H9 (cell line): Measurements from ENCODE around the gene ARFGAP1. TPM values are rescaled to one million over a fixed set of nuclear protein-coding genes. Genes with fewer than 3 reads are reported as not detected.
A peak's percentile ranks its signal among the peaks of the same experiment; 100 is the strongest.

Experiments
- DNase-seq: peaks from one replicate; pipeline ENCODE4 v3.0.0-alpha.2; 2017
- H2AFZ ChIP-seq: one replicate; pipeline ENCODE4 v1.6.1; 2013; ENCODE audit warnings: mild to moderate bottlenecking, low read length, control low read depth, moderate library complexity
- H2AK5ac ChIP-seq: 2 replicates; pipeline ENCODE4 v1.6.1; 2013; ENCODE audit warnings: low read length, control low read depth, mixed read lengths; ENCODE audit not compliant: insufficient read length
- H2BK120ac ChIP-seq: one replicate; pipeline ENCODE4 v1.6.1; 2013; ENCODE audit warnings: low read depth, mild to moderate bottlenecking, low read length, control low read depth, inconsistent platforms; ENCODE audit not compliant: poor library complexity, severe bottlenecking
- H2BK12ac ChIP-seq: 2 replicates; pipeline ENCODE4 v1.6.1; 2013; ENCODE audit warnings: low read length, control low read depth, mixed read lengths, low read depth; ENCODE audit not compliant: insufficient read length
- H2BK15ac ChIP-seq: 2 replicates; pipeline ENCODE4 v1.6.1; 2013; ENCODE audit warnings: low read depth, low read length, control low read depth
- H2BK20ac ChIP-seq: one replicate; pipeline ENCODE4 v1.6.1; 2013; ENCODE audit warnings: low read depth, mild to moderate bottlenecking, low read length, control low read depth, inconsistent platforms; ENCODE audit not compliant: poor library complexity, severe bottlenecking
- H2BK5ac ChIP-seq: 2 replicates; pipeline ENCODE4 v1.6.1; 2013; ENCODE audit warnings: low read length, control low read depth, mixed read lengths; ENCODE audit not compliant: insufficient read length
- H3K14ac ChIP-seq: 2 replicates; pipeline ENCODE4 v1.6.1; 2013; ENCODE audit warnings: low read length, control low read depth; ENCODE audit not compliant: insufficient read depth
- H3K18ac ChIP-seq: 2 replicates; pipeline ENCODE4 v1.6.1; 2013; ENCODE audit warnings: low read depth, mild to moderate bottlenecking, mixed read lengths, low read length, control low read depth; ENCODE audit not compliant: insufficient read length
- H3K23ac ChIP-seq: 2 replicates; pipeline ENCODE4 v1.6.1; 2013; ENCODE audit warnings: low read length, control low read depth, mixed read lengths, low read depth; ENCODE audit not compliant: insufficient read length
- H3K23me2 ChIP-seq: 2 replicates; pipeline ENCODE4 v1.6.1; 2013; ENCODE audit warnings: low read depth, mild to moderate bottlenecking, mixed read lengths, low read length, control low read depth; ENCODE audit not compliant: insufficient read length, poor library complexity, severe bottlenecking
- H3K27ac ChIP-seq: 2 replicates; pipeline ENCODE4 v1.5.1; 2013; ENCODE audit warnings: low read length, control low read depth, mixed read lengths, low read depth; ENCODE audit not compliant: insufficient read length
- H3K27me3 ChIP-seq: 2 replicates; pipeline ENCODE4 v1.6.1; 2013; ENCODE audit warnings: low read length, control low read depth, inconsistent platforms; ENCODE audit not compliant: insufficient read depth
- H3K4ac ChIP-seq: 2 replicates; pipeline ENCODE4 v1.6.1; 2013; ENCODE audit warnings: low read depth, mild to moderate bottlenecking, control low read depth, inconsistent platforms, low read length, moderate library complexity
- H3K4me1 ChIP-seq: 2 replicates; pipeline ENCODE4 v1.6.1; 2013; ENCODE audit warnings: low read length, control low read depth, inconsistent platforms; ENCODE audit not compliant: insufficient read depth
- H3K4me2 ChIP-seq: 2 replicates; pipeline ENCODE4 v1.6.1; 2013; ENCODE audit warnings: low read length, control low read depth, mixed read lengths; ENCODE audit not compliant: insufficient read length, insufficient read depth
- H3K56ac ChIP-seq: 2 replicates; pipeline ENCODE4 v1.6.1; 2013; ENCODE audit warnings: low read depth, mild to moderate bottlenecking, mixed read lengths, low read length, control low read depth; ENCODE audit not compliant: insufficient read length
- H3K79me1 ChIP-seq: 2 replicates; pipeline ENCODE4 v1.6.1; 2013; ENCODE audit warnings: low read depth, mild to moderate bottlenecking, moderate library complexity, low read length, control low read depth, inconsistent platforms; ENCODE audit not compliant: insufficient read depth, poor library complexity, severe bottlenecking
- H3K79me2 ChIP-seq: 2 replicates; pipeline ENCODE4 v1.6.1; 2013; ENCODE audit warnings: low read length, control low read depth, inconsistent platforms; ENCODE audit not compliant: insufficient read depth
- H3K9ac ChIP-seq: 2 replicates; pipeline ENCODE4 v1.6.1; 2013; ENCODE audit warnings: low read length, control low read depth, mixed read lengths; ENCODE audit not compliant: insufficient read length; ENCODE audit errors: extremely low read depth
- H3K9me3 ChIP-seq: one replicate; pipeline ENCODE4 v1.6.1; 2013; ENCODE audit warnings: low read depth, low read length, inconsistent platforms; ENCODE audit not compliant: control insufficient read depth
- H3T11ph ChIP-seq: one replicate; pipeline ENCODE4 v1.6.1; 2013; ENCODE audit warnings: mild to moderate bottlenecking, low read length, control low read depth, inconsistent platforms
- H4K20me1 ChIP-seq: one replicate; pipeline ENCODE4 v1.6.1; 2013; ENCODE audit not compliant: control insufficient read depth, insufficient read length, insufficient read depth
- H4K5ac ChIP-seq: 2 replicates; pipeline ENCODE4 v1.6.1; 2013; ENCODE audit warnings: low read depth, mild to moderate bottlenecking, mixed read lengths, low read length, control low read depth; ENCODE audit not compliant: insufficient read length
- H4K8ac ChIP-seq: replicated peaks from 2 replicates; pipeline ENCODE4 v1.6.1; 2013; ENCODE audit warnings: low read length, control low read depth, mixed read lengths, low read depth; ENCODE audit not compliant: insufficient read length
- H4K91ac ChIP-seq: 2 replicates; pipeline ENCODE4 v1.6.1; 2013; ENCODE audit warnings: low read depth, mild to moderate bottlenecking, moderate library complexity, mixed read lengths, low read length, control low read depth; ENCODE audit not compliant: insufficient read length
- H3K27ac Mint-ChIP-seq, 3 experiments: 2 replicates in 2 of 3; 3 replicates in 1 of 3; pipeline ENCODE4 v1.8.0; 2020 to 2021; ENCODE audit warnings: mixed read lengths in 3 of 3, mild to moderate bottlenecking in 1 of 3, moderate library complexity in 1 of 3
- H3K27me3 Mint-ChIP-seq: 2 replicates; pipeline ENCODE4 v1.8.0; 2021; ENCODE audit warnings: low read depth, mild to moderate bottlenecking, moderate library complexity, mixed read lengths
- H3K36me3 Mint-ChIP-seq, 3 experiments: 2 replicates in 2 of 3; 3 replicates in 1 of 3; pipeline ENCODE4 v1.8.0; 2020 to 2021; ENCODE audit warnings: low read depth in 3 of 3, mixed read lengths in 3 of 3; ENCODE audit not compliant: insufficient read depth in 1 of 3
- H3K4me1 Mint-ChIP-seq, 2 experiments: 2 replicates each; pipeline ENCODE4 v1.8.0; 2020; ENCODE audit warnings: mixed read lengths in 2 of 2
- H3K4me3 Mint-ChIP-seq, 2 experiments: 2 replicates in 1 of 2; 3 replicates in 1 of 2; pipeline ENCODE4 v1.8.0; 2020 to 2021; ENCODE audit warnings: mild to moderate bottlenecking in 2 of 2, mixed read lengths in 2 of 2, moderate library complexity in 1 of 2
- H3K9me3 Mint-ChIP-seq, 2 experiments: 2 replicates in 1 of 2; 3 replicates in 1 of 2; pipeline ENCODE4 v1.8.0; 2020; ENCODE audit warnings: mild to moderate bottlenecking in 2 of 2, mixed read lengths in 2 of 2, moderate library complexity in 1 of 2
- CTCF ChIP-seq: fragments of 200-600 bp; sonication (generic); conservative IDR thresholded peaks from 3 replicates; pipeline ENCODE4 v1.8.0; 2021; ENCODE audit warnings: antibody characterized with exemption, mild to moderate bottlenecking
- WGBS: extraction: QIAGEN DNeasy Blood & Tissue Kit; methylation state at CpG from one replicate; pipeline ENCODE4 v1.1.7; 2013; ENCODE audit warnings: missing lambda C conversion rate, low lambda C conversion rate, mixed read lengths; ENCODE audit not compliant: insufficient read length; ENCODE audit errors: extremely low coverage; 5-methylcytosine and 5-hydroxymethylcytosine counted together
- total RNA-seq: library from RNA; stranded (reverse); gene quantifications from 2 replicates; pipeline ENCODE4 v1.2.1, GENCODE V29; 2021

ARFGAP1 gene
- total RNA-seq, 1 experiment from 2014 or later = 114 TPM

GRCh38 chr20:63312690-63313348 is 40.2 kb downstream of the ARFGAP1 start:
- no peak overlapping the region for H3K56ac ChIP-seq
- H2BK5ac ChIP-seq = no peak overlapping the region
- no peaks in the 10 kb centered on the region for H3K23me2 ChIP-seq
- H2BK120ac ChIP-seq = no peak overlapping the region
- H2BK20ac ChIP-seq = no peak overlapping the region
- H3K18ac ChIP-seq = no peak overlapping the region
- no peaks in the 10 kb centered on the region for H3K27me3 ChIP-seq
- H2AK5ac ChIP-seq = no peak overlapping the region
- peak overlapping the region in 1 of 3 experiments; percentile 80; a peak in 1 of 7 replicates for H3K27ac Mint-ChIP-seq
- H3K27ac ChIP-seq = no peak overlapping the region
- no peak overlapping the region for H3T11ph ChIP-seq
- H3K4me1 Mint-ChIP-seq = peaks cover 4% of the 10 kb centered on the region in 2 experiments; a peak in 3 of 4 replicates
- no peak overlapping the region for H4K8ac ChIP-seq
- no peaks in the 10 kb centered on the region for H3K4me1 ChIP-seq
- H4K5ac ChIP-seq = no peak overlapping the region
- H3K9ac ChIP-seq = no peak overlapping the region
- no peak for DNase-seq
- TF ChIP-seq CTCF = no peak
- no peak overlapping the region for H3K4ac ChIP-seq
- H4K20me1 ChIP-seq = no peaks in the 10 kb centered on the region
- no peak overlapping the region for H2AFZ ChIP-seq
- no peak overlapping the region for H3K23ac ChIP-seq
- H2BK15ac ChIP-seq = no peak overlapping the region; the same call in 1 of the 2 replicates
- H3K79me1 ChIP-seq = no peaks in the 10 kb centered on the region
- no peak overlapping the region; the same call in 1 of the 2 replicates for H3K14ac ChIP-seq
- H3K36me3 Mint-ChIP-seq = no peaks in the 10 kb centered on the region
- no peak overlapping the region for H4K91ac ChIP-seq
- H3K9me3 ChIP-seq = no peaks in the 10 kb centered on the region
- no CpG with 5 or more reads among the region's 22 CpGs for WGBS
- H3K27me3 Mint-ChIP-seq = no peaks in the 10 kb centered on the region; the same call in 1 of the 2 replicates
- H3K9me3 Mint-ChIP-seq = no peaks in the 10 kb centered on the region
- H3K4me3 Mint-ChIP-seq = no peak overlapping the region
- H3K79me2 ChIP-seq = no peaks in the 10 kb centered on the region
- H2BK12ac ChIP-seq = no peak overlapping the region
- no peak overlapping the region for H3K4me2 ChIP-seq
